Pons (tissue), 1 donor: ENCODE data around the gene RPTOR.
"Not testable (repeated sequence)": the region's sequence is repeated elsewhere in the genome, so short reads cannot be mapped to it uniquely, and the experiment has no call there.

ENCODE experiments used
- DNase-seq: peaks from one replicate; pipeline ENCODE4 v3.0.0-alpha.2; 2016; ENCODE audit warnings: low spot score

The RPTOR gene

DNA sequence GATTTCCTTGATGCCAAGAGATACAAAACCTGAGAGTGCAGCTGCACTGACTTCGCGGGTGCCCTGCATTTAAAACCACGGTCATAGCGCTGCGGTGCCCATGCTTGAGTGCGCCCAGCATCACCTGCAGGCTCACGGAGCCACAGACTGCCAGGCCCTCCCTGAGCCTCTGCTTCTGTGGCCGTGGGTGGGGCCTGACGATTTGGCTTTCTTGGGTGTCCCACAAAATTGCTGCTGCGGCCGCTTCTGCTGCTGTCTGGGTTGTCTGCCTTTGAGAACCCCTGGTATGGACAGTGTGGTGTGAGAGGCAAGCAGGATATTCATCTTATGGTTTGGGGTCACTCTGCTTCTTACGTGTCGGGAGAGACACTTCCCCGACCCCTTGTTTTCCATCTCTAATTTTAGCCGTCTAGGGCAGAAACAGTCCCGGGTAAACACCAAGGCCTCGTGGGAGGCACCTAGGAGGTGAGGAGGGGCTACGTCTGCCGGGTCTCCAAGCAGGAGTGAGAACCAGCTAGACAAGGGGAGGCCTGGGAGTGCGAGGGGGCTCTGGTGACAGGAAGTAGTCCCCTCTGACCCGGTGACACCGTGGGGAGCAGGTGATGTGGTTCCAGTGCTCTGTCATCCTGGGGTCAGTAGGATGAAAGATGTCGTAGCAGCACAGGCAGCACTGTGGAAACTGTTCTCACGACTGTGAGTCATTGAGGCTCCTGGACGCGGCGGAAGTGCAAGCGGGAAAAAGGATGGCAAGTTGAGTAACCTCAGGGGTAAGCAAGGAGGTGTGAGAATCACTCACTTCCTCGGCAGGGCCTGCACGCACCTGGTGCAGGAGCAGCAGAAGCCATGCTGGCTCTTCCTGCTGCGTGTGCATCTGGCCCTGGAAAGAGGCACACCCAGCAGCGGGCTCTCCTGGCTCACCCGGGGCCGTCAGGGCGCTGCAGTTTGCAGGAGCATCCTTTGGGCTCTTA, 176.3 kb downstream of the RPTOR start:
- no peak for DNase-seq

DNA sequence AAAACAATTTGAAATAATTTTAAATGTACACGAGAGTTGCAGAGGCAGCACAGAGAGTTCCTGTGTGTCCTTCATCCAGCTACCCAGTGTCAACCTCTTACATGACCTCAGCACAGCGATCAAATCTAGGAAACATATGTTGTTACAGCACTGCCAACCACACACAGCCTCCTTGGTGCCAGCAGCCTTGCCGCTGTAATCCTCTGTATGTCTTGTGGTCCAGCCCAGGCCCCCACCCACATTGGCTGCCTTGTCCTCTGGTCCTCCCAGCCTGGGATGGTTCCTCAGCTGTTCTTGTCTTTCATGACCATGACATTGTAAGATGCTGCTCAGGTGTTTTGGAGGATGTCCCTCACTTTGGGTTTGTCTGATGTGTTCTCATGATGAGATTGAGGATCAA, 178.0 kb downstream of the RPTOR start:
- DNase-seq, result no peak

DNA sequence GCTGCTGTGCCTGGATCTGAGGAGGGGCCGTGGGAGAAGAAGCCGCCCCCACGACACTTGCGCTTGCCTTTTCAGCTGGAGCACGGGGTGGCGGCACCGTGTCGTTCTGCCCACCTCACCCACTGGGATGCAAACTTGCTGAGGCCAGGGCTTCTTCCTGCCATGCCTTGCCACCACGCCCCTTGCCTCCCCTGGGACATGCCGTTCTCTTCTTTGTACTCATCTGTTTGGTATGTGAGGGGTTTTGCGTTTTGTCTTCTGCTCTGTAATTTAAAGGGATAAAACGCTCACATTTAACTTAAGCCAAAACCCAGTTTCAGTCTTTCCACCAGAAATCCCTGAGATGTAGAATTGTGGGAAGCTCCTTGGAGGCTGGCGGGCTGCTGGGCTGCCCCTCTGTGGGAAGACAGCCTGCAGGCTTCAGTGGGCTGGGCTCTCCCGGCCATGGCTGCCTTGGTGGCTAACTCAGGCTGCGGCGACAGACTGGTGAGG, 180.2 kb downstream of the RPTOR start:
- DNase-seq, result no peak

DNA sequence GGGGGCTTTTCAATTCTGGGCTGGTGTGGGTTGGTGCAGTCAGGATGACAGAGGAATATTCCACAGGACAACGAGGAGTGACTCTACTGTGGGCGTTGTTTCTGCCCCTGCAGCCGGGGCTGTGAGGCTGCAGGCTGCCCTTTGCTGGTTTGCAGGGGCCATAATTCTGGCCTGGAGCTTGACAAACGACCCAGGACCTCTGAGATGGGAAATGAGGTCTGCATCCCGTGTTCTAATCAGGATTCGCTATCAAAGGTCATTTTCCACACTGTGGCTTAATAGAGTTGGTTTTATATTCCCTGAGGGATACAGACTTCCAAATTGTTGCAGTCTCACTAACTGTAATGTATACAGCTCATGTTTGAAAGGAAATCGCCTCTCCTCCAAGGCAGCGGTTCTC, 180.9 kb downstream of the RPTOR start:
- DNase-seq, result no peak

DNA sequence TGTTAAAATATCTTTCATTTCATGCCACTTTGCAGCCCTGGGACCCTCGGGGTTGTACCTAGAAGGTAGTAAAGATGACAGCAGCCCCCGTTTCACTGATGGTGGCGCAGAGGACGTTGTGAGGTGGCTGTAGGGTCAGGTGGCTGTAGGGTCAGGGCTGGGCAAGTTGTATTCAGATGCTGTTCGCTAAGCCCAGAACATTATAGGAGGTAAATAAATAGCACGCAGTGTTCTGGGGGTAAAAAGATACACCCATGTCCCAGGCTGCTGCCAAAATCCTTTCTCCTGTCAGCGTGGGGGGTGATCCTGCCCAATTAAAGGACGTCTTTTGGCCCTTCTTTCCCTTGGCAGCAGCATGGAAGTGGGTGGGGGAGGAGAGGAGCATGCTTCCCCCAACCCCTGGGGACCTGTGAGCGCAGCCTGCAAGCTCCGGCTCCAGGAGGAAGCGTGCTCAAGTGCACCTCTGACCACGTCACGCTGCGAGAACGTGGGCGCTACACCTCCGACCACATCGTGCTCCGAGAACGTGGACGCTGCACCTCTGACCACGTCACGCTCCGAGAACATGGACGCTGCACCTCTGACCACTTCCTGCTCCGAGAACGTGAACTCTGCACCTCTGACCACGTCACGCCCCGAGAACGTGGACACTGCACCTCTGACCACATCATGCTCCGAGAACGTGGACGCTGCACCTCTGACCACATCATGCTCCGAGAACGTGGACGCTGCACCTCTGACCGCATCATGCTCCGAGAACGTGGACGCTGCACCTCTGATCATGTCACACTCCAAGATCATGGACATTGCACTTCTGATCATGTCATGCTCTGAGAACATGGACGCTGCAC, 182.1 kb downstream of the RPTOR start:
- no peak for DNase-seq

DNA sequence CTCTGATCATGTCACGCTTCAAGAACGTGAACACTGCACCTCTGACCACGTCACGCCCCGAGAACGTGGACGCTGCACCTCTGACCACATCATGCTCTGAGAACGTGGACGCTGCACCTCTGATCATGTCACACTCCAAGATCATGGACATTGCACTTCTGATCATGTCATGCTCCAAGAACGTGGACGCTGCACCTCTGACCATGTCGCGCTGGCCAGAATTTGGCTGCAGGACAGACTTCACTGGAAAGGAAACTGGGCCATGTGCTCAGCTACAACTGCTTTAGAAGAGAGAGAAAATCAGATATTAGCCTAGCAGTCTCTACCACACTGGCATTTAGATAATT, 182.7 kb downstream of the RPTOR start:
- no peak for DNase-seq

DNA sequence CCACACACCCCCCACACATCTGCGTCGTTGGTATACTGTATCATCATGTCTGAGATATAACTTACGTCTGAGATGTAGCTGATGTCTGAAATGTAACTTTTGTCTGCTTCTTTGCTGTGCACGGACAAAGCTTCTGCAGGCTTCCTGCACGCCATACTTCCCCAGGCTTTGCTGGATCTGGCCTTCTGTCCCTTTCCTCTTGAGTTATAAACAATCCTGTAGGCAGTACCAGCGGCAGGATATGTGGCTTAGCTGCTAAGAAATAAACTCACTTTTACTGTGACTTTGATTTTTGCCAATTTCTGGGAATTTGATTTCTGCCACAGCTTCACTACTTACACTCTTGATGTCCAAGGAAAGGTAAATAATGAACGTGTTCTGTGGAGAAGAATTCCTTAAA, 184.4 kb downstream of the RPTOR start:
- DNase-seq, result no peak

DNA sequence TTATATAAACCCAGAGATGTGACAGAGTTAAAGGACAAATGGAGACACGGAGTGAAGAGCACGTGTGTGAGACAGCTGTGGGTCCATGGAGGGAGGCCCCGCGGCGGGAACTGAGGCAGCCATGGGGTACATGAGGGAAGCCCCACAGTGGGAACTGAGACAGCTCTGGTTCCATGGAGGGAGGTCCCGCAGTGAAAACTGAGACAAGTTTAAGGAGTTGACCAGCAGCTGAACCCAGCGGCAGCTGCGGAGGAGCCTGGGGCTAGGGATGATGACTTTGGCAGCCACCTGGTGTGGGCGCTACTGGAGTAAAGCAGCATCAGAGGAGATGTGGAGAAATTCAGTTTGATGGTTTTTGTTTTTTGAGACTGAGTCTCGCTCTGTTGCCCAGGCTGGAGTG, 185.1 kb downstream of the RPTOR start:
- no peak for DNase-seq

DNA sequence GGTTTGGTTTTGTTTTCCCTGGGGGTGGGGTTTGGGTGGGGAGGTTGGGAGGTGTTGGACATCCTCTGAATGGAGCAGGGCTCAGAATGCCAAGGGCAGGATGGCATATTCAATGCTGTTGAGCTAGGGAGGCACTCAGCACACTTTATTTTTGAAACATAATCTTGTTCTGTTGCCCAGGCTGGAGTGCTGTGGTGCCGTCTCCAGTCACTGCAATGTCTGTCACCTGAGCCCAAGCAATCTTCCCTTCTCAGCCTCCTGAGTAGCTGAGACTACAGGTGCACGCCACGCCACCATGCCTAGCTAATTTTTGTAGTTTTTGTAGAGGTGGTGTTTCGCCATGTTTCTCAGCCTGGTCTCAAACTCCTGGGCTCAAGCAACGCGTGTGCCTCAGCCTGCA, 186.1 kb downstream of the RPTOR start:
- DNase-seq, result no peak

DNA sequence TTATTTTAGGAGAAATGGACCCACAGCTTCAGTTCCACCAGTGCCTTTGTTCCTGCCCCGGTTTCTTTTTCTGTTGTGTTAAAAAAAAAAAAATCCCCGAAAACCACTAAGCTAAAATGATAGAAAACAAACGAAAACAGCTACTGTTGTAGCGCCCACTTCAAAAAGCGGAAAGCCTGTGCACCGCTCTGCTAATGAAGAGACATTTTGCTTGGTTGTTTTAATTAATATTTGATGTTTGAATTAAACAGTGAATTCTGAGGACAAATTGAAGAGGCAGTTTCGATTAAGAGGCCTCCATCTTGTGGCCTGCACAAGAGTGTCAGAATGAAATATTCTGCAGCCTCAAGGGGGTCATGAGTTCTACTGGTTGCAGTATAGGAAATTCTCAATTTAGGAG, 186.7 kb downstream of the RPTOR start:
- no peak for DNase-seq

DNA sequence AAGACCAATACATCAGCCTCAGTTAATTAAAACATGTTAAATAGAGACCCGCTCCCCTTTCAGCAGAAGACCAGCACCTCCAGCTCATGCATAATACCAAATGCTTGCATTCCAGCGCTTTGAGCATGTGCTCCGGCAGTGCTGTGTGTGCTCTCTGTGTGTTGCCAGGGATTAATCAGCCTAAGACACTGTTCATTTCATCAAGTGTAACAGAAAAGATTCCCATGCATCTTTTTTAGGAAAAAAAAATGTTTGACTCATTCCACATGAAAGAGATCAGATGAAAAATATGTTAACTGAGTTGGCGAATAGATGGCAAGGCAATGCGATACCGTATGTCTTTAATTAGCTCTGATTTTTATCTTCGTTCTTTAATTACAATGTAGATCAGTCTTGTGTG, 187.6 kb downstream of the RPTOR start:
- DNase-seq, result no peak

DNA sequence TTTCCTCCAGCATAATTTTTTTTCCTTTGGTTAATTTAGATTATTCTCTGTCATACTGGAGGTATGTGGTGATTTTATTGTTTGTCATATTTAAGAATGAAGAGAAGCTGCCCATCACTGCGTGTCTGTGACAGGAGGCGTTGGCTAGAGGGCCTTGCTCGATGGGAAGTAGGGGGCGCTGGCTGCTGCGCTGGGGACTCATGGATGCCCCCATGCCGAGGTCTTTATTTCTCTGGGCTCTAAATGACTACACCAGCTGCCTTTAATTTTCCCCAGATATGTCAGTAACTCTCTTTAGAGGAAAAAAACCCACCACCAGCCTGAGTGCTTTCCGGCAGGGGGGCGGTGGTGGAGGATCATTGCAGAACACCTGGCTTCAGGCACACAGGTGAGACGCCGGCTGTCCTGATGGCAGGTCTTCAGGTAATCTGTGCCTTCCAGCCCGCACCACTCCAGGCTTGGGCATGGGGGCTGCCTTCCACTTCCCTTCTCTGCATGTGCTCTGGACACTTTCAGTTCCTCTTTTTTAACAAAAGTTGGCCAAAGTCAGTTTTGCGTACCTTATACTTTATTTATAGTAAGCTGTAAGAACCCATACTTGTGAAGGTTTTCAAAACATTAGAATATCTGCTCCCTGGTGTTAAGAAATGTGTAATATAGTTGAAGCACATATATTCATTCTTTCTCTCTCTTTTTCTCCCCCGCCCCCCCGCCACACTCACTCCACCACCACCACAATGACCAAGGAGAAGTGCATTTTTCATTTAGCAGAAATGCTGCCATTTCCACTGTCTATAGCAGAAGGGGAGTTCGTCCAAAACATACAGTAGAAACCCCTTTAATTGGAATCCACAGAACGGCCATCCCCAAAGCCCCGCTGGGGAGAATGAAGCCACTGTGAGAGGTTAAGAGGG, 192.7 kb downstream of the RPTOR start:
- DNase-seq, result peak; percentile 43

DNA sequence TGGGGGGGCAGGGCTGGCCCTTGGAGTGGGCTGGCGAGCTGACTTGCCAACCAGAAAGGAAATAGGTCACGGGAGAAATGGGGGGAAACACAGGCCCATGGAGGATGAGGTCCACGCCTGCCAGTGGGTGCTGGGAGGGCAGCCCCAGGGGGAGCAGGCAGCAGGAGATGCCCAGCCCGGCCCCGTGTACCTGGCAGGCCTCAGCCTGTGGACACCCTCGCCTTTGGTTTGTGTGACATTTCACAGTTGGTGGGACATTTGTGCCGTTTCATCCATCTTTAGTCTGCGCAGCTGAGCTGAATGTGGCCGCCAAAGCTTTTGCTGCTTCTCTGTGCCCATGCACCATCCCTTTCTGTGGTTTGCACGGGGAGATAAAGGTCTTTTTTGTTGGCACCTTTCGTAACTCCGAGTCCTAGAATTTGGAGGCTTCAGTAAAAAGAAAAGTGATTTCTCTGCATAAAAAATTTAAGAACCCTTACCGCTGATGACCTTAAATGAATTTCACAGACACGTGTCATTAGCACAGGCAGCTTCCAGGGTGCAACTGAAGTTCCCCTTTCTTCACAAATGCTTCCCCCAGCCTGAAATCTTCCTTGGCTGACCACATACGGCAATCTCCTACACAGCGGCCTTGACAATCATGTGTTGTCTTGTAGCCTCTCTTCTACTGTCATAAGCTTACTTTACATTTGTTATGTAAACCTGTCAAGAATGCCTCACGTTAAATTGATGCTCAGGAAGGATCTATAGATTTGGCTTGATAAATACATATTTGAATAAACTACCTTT, 193.6 kb downstream of the RPTOR start:
- DNase-seq, result peak; percentile 50

DNA sequence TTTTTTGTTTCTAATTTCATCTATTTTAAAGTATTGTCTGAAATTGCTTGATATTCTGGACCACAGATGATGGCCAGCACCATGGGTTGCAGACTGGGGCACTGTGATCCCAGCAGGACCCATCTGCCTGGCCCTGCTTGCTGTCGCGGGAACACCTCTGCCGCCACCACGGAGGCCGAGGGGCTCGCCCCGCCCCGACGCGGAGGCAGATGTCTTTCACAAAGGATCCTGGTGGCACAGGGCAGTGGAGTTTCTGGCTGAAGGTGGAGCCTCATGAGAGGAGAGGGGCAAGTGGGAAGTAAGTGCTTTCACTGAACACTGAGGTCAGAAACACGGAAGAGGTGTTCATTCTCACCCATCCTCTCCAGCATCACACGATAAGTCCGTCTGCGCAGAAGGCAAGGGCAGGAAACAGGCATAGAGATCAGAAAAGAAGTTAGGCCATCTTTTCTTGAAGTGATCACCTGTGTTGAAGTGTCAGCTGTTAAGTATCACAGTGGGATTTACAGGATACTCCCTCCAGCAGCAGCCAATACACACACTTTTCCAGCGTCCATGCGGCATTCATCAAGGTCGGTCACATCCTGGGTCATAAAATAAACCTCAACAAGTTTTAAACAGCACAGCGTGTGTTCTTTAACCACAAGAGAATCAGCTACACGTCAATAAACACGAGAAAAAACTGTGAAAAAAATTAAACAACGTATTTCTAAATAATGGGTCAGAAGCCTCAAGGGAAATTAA, 194.5 kb downstream of the RPTOR start:
- no peak for DNase-seq

DNA sequence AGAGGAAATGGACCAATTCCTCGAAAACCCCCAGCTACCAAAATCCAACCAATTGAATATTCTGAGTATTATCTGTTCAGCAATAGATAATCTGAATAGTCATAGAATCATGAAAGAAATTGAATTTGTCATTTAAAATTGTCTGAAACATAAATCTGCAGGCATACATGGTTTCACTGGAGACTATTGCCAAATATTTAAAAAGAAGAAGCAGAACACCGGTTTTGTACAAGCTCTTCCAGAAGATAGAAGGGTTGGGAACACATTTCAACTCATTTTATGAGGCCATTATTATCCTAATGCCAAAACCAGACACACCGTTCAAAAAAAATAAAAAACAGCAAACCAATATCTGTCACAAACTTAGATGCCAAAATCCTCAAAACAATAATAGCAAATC, 195.5 kb downstream of the RPTOR start:
- no peak for DNase-seq

DNA sequence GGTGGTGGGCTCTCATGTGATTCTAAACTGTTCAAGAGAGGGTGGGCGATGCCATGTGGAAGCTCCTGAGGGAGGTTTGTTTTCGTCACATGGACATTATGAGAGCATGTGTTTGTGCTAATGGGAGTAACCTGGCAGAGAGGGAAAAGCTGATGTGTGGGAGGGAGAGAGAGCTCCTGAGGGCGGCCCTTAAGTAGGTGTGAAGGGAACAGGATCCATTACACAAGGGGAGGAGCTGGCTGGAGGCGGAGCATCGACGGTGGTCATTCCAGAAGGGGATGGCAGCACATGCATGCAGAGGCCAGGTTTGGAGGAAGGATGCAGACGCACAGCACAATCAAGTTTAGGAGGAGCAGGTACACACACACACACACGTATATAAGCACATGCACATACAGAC, 197.5 kb downstream of the RPTOR start:
- DNase-seq, result no peak

DNA sequence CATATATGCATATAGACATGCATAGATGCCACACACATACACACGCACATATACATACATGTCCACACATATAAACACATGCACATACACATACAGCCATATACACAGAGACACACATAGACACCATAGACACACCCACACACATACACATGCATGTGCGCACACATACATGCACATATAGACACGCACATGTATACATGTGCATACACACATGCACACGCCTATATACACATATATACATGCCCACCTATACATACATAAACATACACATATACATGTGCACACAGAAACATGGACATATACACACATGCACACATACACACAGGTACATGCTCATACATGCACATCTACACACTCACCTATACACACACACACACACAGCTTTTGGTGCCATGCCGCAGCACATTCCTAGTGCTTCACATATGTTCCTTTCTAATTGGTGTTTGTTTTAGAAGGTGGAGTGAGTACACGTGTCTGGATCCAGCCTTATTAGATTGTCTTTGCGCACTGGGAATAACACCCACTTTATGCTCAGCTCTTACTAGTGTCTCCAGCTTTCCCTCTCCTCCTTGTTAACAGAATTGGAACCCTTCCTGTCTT, 198.0 kb downstream of the RPTOR start:
- DNase-seq, result no peak

DNA sequence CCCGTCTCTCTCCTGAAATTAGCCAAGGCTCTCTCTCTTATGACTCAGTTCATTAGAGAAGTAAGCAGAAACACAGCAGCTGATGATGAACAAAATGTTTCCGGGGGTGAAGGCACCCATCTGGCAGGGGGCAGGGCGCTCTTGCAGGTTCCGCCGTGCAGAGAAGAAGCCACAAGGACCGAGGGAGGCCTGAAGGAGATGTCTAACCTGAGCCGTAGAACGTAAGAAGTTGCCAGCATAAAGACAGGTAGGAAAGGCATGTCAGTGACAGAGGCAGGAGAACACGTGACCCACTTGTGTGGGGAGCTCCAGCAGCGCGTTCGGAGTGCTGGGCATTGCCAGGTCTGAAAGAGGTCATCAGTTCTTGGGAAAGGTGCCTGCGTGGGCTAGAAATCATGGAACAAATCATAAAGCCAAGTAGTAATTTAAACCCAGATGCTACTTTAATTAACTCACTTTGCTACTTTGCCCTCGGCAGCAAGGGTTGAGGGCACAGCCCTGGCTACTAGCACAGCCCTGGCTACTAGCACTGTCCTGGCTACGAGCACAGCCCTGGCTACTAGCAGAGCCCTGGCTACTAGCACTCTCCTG, 198.6 kb downstream of the RPTOR start:
- no peak for DNase-seq

DNA sequence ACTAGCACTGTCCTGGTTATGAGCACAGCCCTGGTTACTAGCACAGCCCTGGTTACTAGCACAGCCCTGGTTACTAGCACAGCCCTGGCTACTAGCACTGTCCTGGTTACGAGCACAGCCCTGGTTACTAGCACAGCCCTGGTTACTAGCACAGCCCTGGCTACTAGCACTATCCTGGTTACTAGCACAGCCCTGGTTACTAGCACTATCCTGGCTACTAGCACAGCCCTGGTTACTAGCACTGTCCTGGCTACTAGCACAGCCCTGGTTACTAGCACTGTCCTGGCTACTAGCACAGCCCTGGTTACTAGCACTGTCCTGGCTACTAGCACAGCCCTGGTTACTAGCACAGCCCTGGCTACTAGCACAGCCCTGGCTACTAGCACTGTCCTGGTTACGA, 199.3 kb downstream of the RPTOR start:
- not testable (repeated sequence) for DNase-seq

DNA sequence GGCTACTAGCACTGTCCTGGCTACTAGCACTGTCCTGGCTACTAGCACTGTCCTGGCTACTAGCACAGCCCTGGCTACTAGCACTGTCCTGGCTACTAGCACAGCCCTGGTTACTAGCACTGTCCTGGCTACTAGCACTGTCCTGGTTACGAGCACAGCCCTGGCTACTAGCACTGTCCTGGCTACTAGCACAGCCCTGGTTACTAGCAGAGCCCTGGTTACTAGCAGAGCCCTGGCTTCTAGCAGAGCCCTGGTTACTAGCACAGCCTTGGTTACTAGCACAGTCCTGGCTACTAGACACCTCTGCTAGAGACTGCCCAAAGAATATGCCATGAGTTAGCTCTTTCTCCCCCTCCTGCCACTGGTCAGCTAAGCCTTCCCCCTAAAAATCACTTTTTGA, 200.1 kb downstream of the RPTOR start:
- DNase-seq, result not testable (repeated sequence)
